Measurements from ENCODE around the gene F2. TPM values are rescaled to one million over a fixed set of nuclear protein-coding genes. Genes with fewer than 3 reads are reported as not detected.

The F2 gene
- total RNA-seq, 1 experiment from 2014 or later: not detected

DNA sequence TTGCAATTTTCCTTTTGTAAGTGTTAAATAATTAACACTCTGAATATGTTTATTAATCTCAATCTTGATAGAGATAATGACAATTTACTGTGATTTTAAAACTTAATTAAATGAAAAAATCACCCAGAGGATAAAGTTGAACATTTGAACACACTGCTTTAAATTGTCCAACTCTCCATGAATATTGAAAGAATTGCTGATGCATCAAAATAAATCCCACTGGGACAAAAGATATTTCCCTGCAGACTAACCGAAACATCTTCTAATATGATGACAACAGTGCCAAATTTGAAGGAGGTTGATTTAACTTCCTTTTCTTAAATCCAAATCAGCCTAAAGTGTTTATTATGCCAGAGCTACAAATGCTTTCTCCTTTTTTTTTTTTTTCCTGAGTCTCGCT lies 47.6 kb downstream of the F2 start:
- peaks cover 85% of the 10 kb centered on the region for H3K36me3 Mint-ChIP-seq (ENCODE audit: insufficient read depth, unreplicated experiment)
- TF ChIP-seq, protein P1, sequence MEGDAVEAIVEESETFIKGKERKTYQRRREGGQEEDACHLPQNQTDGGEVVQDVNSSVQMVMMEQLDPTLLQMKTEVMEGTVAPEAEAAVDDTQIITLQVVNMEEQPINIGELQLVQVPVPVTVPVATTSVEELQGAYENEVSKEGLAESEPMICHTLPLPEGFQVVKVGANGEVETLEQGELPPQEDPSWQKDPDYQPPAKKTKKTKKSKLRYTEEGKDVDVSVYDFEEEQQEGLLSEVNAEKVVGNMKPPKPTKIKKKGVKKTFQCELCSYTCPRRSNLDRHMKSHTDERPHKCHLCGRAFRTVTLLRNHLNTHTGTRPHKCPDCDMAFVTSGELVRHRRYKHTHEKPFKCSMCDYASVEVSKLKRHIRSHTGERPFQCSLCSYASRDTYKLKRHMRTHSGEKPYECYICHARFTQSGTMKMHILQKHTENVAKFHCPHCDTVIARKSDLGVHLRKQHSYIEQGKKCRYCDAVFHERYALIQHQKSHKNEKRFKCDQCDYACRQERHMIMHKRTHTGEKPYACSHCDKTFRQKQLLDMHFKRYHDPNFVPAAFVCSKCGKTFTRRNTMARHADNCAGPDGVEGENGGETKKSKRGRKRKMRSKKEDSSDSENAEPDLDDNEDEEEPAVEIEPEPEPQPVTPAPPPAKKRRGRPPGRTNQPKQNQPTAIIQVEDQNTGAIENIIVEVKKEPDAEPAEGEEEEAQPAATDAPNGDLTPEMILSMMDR (IDR thresholded peaks at IDR 0.05; ENCODE audit: unreplicated experiment): no peak
- ChIA-PET CTCF (interaction anchor here (0.6 kb wide), 1 partner anchor 35 kb away, joined by 3 read pairs; no protein-coding TSS in a partner anchor), POLR2A (no interaction called here)
- no peak for DNase-seq (ENCODE audit: unreplicated experiment)
- intact Hi-C loops (cut with micrococcal nuclease): no loop called here
- H3K9me3 Mint-ChIP-seq (ENCODE audit: unreplicated experiment): no peaks in the 10 kb centered on the region
- no peaks in the 10 kb centered on the region for H3K27me3 Mint-ChIP-seq (ENCODE audit: insufficient read depth, unreplicated experiment)
- H3K4me3 Mint-ChIP-seq (ENCODE audit: unreplicated experiment): no peak overlapping the region
- H3K4me1 Mint-ChIP-seq (ENCODE audit: insufficient read depth, unreplicated experiment): no peaks in the 10 kb centered on the region
- BruUV-seq (replicated peaks): no TSS peak
- no peak overlapping the region for H3K27ac Mint-ChIP-seq (ENCODE audit: low read depth, unreplicated experiment)

DNA sequence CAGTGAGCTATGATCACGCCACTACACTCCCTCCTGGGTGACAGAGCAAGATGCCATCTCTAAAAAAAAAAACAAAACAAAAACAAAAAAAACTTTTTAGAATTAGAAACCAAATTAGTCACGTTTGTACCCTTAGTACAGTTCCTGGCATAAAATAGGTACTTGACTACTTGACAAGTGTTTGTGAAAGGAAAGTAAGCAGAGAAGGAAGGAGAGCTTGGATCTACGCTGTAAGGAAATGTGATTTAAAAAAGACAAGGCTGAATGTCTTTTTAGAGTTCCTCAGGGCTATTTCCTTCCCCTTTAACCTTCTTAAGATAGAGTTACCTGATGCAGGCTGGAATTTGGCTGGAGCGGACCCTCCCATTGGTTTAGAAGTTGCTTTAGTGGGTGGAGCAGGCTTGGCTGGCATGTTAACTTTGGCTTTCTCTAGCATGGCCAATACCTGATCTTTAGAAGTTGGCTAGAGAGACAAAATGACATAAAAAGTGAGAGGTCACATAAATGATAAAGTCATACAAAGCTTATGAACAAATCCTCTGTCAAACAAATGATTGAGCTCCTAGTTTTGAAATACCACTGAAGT lies 50.7 kb downstream of the F2 start:
- no peaks in the 10 kb centered on the region for H3K4me1 Mint-ChIP-seq (ENCODE audit: insufficient read depth, unreplicated experiment)
- H3K27ac Mint-ChIP-seq (ENCODE audit: low read depth, unreplicated experiment): no peak overlapping the region
- H3K4me3 Mint-ChIP-seq (ENCODE audit: unreplicated experiment): no peak overlapping the region
- BruUV-seq (replicated peaks): no TSS peak
- H3K36me3 Mint-ChIP-seq (ENCODE audit: insufficient read depth, unreplicated experiment): peaks cover 89% of the 10 kb centered on the region
- TF ChIP-seq, protein P1 (IDR thresholded peaks at IDR 0.05; ENCODE audit: unreplicated experiment): no peak
- no peaks in the 10 kb centered on the region for H3K27me3 Mint-ChIP-seq (ENCODE audit: insufficient read depth, unreplicated experiment)
- no peak for DNase-seq (ENCODE audit: unreplicated experiment)
- POLR2A ChIA-PET: interaction anchor here (1.3 to 1.6 kb wide), 2 partner anchors 11 to 31 kb away, joined by 3 to 4 read pairs; no protein-coding TSS in a partner anchor
- intact Hi-C loops (cut with micrococcal nuclease): no loop called here
- no peaks in the 10 kb centered on the region for H3K9me3 Mint-ChIP-seq (ENCODE audit: unreplicated experiment)
- CTCF ChIA-PET: no interaction called here

GRCh38 chr11:46776878-46777277 lies 57.9 kb downstream of the F2 start:
- no peak overlapping the region for H3K4me3 Mint-ChIP-seq (ENCODE audit: unreplicated experiment)
- TF ChIP-seq, protein P1 (IDR thresholded peaks at IDR 0.05; ENCODE audit: unreplicated experiment): no peak
- H3K4me1 Mint-ChIP-seq (ENCODE audit: insufficient read depth, unreplicated experiment): no peaks in the 10 kb centered on the region
- peaks cover 90% of the 10 kb centered on the region for H3K36me3 Mint-ChIP-seq (ENCODE audit: insufficient read depth, unreplicated experiment)
- intact Hi-C loops (cut with micrococcal nuclease): no loop called here
- BruUV-seq (replicated peaks): no TSS peak
- no peak for DNase-seq (ENCODE audit: unreplicated experiment)
- POLR2A ChIA-PET: no interaction called here
- CTCF ChIA-PET: no interaction called here
- no peaks in the 10 kb centered on the region for H3K27me3 Mint-ChIP-seq (ENCODE audit: insufficient read depth, unreplicated experiment)
- H3K27ac Mint-ChIP-seq (ENCODE audit: low read depth, unreplicated experiment): no peak overlapping the region
- H3K9me3 Mint-ChIP-seq (ENCODE audit: unreplicated experiment): no peaks in the 10 kb centered on the region

GRCh38 chr11:46778416-46778815 lies 59.4 kb downstream of the F2 start:
- ChIA-PET CTCF (no interaction called here), POLR2A (no interaction called here)
- Mint-ChIP-seq H3K36me3 (ENCODE audit: insufficient read depth, unreplicated experiment) (peaks cover 88% of the 10 kb centered on the region), H3K4me3 (ENCODE audit: unreplicated experiment) (no peak overlapping the region), H3K4me1 (ENCODE audit: insufficient read depth, unreplicated experiment) (no peaks in the 10 kb centered on the region), H3K27me3 (ENCODE audit: insufficient read depth, unreplicated experiment) (no peaks in the 10 kb centered on the region), H3K9me3 (ENCODE audit: unreplicated experiment) (no peaks in the 10 kb centered on the region), H3K27ac (ENCODE audit: low read depth, unreplicated experiment) (no peak overlapping the region)
- DNase-seq (ENCODE audit: unreplicated experiment): no peak
- TF ChIP-seq, protein P1 (IDR thresholded peaks at IDR 0.05; ENCODE audit: unreplicated experiment): no peak
- intact Hi-C loops (cut with micrococcal nuclease): no loop called here
- no TSS peak for BruUV-seq (replicated peaks)

Small RNA genes within 50 kb of the gene (microRNA-seq; reads per million reads assigned to microRNA genes)
- gene MIR5582: 3.2 reads per million, percentile 23 among the genes with 10 or more reads in this experiment

Other genes with a start within 250 kb of the F2 start
- gene AMBRA1, start 125.2 kb upstream of the F2 start, total RNA-seq (2022): 19.6 and 28.5 TPM in 2 replicates
- gene HARBI1, start 102.0 kb upstream of the F2 start, total RNA-seq (2022): 6.8 and 8.5 TPM in 2 replicates
- gene ATG13, start 101.7 kb upstream of the F2 start, total RNA-seq (2022): 75.1 and 91.7 TPM in 2 replicates
- gene ARHGAP1, start 18.6 kb upstream of the F2 start, total RNA-seq (2022): 61.0 and 63.6 TPM in 2 replicates
- gene ZNF408, start 18.2 kb upstream of the F2 start, total RNA-seq (2022): 14.5 and 15.3 TPM in 2 replicates
- 170 and 193 TPM in 2 replicates for gene CKAP5, start 127.1 kb downstream of the F2 start, total RNA-seq (2022)
- 0.88 and 1.0 TPM in 2 replicates for gene LRP4, start 199.3 kb downstream of the F2 start, total RNA-seq (2022)
- 19.2 and 22.0 TPM in 2 replicates for gene CSTPP1, start 217.5 kb downstream of the F2 start, total RNA-seq (2022)